K562 (cell line): ENCODE measurements around the gene CCDC152. TPM values are rescaled to one million over a fixed set of nuclear protein-coding genes. Genes with fewer than 3 reads are reported as not detected.

Experiments used
- ATAC-seq: fragments of 200-7000 bp; cut with Tn5 transposase; 3 replicates; pipeline ENCODE4 v1.9.1; 2020; ENCODE audit warnings: moderate library complexity
- BruUV-seq: library from RNA; stranded (reverse); fragments of 400-500 nt; replicated peaks from 2 replicates; lab custom pipeline; 2021; lab: Mats Ljungman, UMichigan
- CTCF ChIA-PET: fragments of 300-600 bp; formaldehyde crosslinking; extraction: SDS; loops from one replicate; lab custom pipeline; 2021; ENCODE audit warnings: low intra/inter-chr PET ratio; lab: Yijun Ruan, JAX
- POLR2A ChIA-PET: fragments of 300-600, 350-650 bp; sonication (Branson Sonifier 250); formaldehyde crosslinking; extraction: SDS; loops from one replicate; lab custom pipeline; 2021; ENCODE audit warnings: antibody characterized with exemption, inconsistent platforms; lab: Yijun Ruan, JAX
- DNase-seq, 4 experiments: peaks; one replicate each; pipeline versions ENCODE4 v3.0.0 to v3.0.0-alpha.2; 2011 to 2018; ENCODE audit warnings: low spot score in 3 of 4, mixed read lengths in 3 of 4; ENCODE audit errors: extremely low read depth in 1 of 4
- FAIRE-seq: peaks from 2 replicates; lab custom pipeline; 2011; peaks lifted over from hg19 to GRCh38; lab: Jason Lieb, UNC
- H2AFZ ChIP-seq: 2 replicates; pipeline ENCODE4 v1.6.0; 2011; ENCODE audit warnings: low read depth, low read length, control low read depth, inconsistent platforms
- H3K27ac ChIP-seq: fragments of 200-600 bp; 3 replicates; pipeline ENCODE4 v1.8.0; 2011; ENCODE audit warnings: low read depth, mild to moderate bottlenecking, control low read depth, inconsistent platforms, low read length, moderate library complexity, mixed read lengths; ENCODE audit errors: extremely low read depth
- H3K27me3 ChIP-seq, 2 experiments: fragments of 300-600 bp in 1 of 2; 2 replicates in 1 of 2; 3 replicates in 1 of 2; pipeline versions ENCODE4 v1.6.0 to v1.8.0; 2011; ENCODE audit warnings: inconsistent platforms in 2 of 2, low read length in 2 of 2, mild to moderate bottlenecking in 1 of 2, mixed read lengths in 1 of 2, moderate library complexity in 1 of 2; ENCODE audit not compliant: control insufficient read depth in 2 of 2, insufficient read depth in 2 of 2
- H3K36me3 ChIP-seq: fragments of 300-600 bp; 3 replicates; pipeline ENCODE4 v1.8.0; 2011; ENCODE audit warnings: mild to moderate bottlenecking, low read length, inconsistent platforms; ENCODE audit not compliant: control insufficient read depth, insufficient read depth
- H3K4me1 ChIP-seq, 2 experiments: fragments of 200-600 bp in 1 of 2; replicated peaks in 1 of 2; 2 replicates in 1 of 2; 3 replicates in 1 of 2; pipeline versions ENCODE4 v1.5.1 to v1.8.0; 2011; ENCODE audit warnings: inconsistent platforms in 2 of 2, low read length in 2 of 2, mild to moderate bottlenecking in 1 of 2, mixed read lengths in 1 of 2, moderate library complexity in 1 of 2; ENCODE audit not compliant: control insufficient read depth in 2 of 2, insufficient read depth in 2 of 2
- H3K4me2 ChIP-seq: 2 replicates; pipeline ENCODE4 v1.6.1; 2011; ENCODE audit warnings: low read length, control low read depth, inconsistent platforms, mixed read lengths; ENCODE audit not compliant: insufficient read depth
- H3K4me3 ChIP-seq: fragments of 200-600 bp; sonication (generic), shearing (Covaris generic); 2 replicates; pipeline ENCODE4 v1.5.1; 2016; ENCODE audit warnings: control low read depth, inconsistent platforms
- H3K79me2 ChIP-seq: fragments of 200-600 bp; 3 replicates; pipeline ENCODE4 v1.8.0; 2011; ENCODE audit warnings: low read length, inconsistent platforms; ENCODE audit not compliant: control insufficient read depth, insufficient read depth
- H3K9ac ChIP-seq, 2 experiments: 2 replicates each; pipeline versions ENCODE4 v1.6.0 to v1.6.1; 2011; ENCODE audit warnings: low read depth in 2 of 2, low read length in 2 of 2, control low read depth in 1 of 2, inconsistent platforms in 1 of 2, mild to moderate bottlenecking in 1 of 2, mixed read lengths in 1 of 2; ENCODE audit not compliant: insufficient read depth in 1 of 2
- H3K9me1 ChIP-seq: one replicate; pipeline ENCODE4 v1.6.0; 2011; ENCODE audit warnings: inconsistent platforms, mild to moderate bottlenecking, low read length, moderate library complexity; ENCODE audit not compliant: control insufficient read depth, insufficient read depth
- H3K9me3 ChIP-seq: replicated peaks from 2 replicates; pipeline ENCODE4 v1.5.1; 2011; ENCODE audit warnings: low read depth, low read length, inconsistent platforms; ENCODE audit not compliant: control insufficient read depth, insufficient read depth
- H4K20me1 ChIP-seq: replicated peaks from 2 replicates; pipeline ENCODE4 v1.6.1; 2011; ENCODE audit warnings: low read length, inconsistent platforms, mixed read lengths; ENCODE audit not compliant: control insufficient read depth, insufficient read depth
- FOXK2 ChIP-seq, 2 experiments: fragments of 450-650 bp; IDR thresholded peaks in 1 of 2; conservative IDR thresholded peaks in 1 of 2; 2 replicates each; pipeline ENCODE4 v1.6.1; 2016; ENCODE audit warnings: low read depth in 2 of 2, mild to moderate bottlenecking in 1 of 2
- FUS ChIP-seq: fragments of 200-400 bp; formaldehyde crosslinking; optimal IDR thresholded peaks from 2 replicates; pipeline ENCODE3; 2017; ENCODE audit warnings: low read depth, low read length
- KAT8 ChIP-seq: fragments of 450-650 bp; IDR thresholded peaks from 2 replicates; pipeline ENCODE4 v1.6.1; 2016; ENCODE audit warnings: low read depth, mild to moderate bottlenecking
- PCBP1 ChIP-seq: fragments of 200-400 bp; formaldehyde crosslinking; IDR thresholded peaks from 2 replicates; pipeline ENCODE4 v1.6.1; 2018; ENCODE audit warnings: mild to moderate bottlenecking, low read depth, low read length; ENCODE audit not compliant: poor library complexity, severe bottlenecking
- POLR2H ChIP-seq: IDR thresholded peaks from 2 replicates; pipeline ENCODE4 v1.6.1; 2016; ENCODE audit warnings: missing genetic modification characterization, low read depth, mild to moderate bottlenecking, control low read depth, missing compliant biosample characterization, moderate library complexity
- RUNX1 ChIP-seq: sonication (generic); IDR thresholded peaks from 2 replicates; pipeline ENCODE4 v1.6.1; 2016; ENCODE audit warnings: antibody characterized with exemption, low read depth
- SMAD2 ChIP-seq: fragments of 150-350 bp; IDR thresholded peaks from 2 replicates; pipeline ENCODE4 v1.6.1; 2014; ENCODE audit warnings: low read depth, mild to moderate bottlenecking, low read length
- ZC3H4 ChIP-seq: sonication (generic); formaldehyde crosslinking; IDR thresholded peaks from 2 replicates; pipeline ENCODE4 v1.9.0; 2021; ENCODE audit warnings: missing genetic modification reagents, borderline replicate concordance
- WGBS: fragments of 100-300 bp; shearing (Covaris generic); methylation state at CpG from one replicate; pipeline ENCODE4 v1.1.6; 2016; ENCODE audit warnings: low coverage, mixed read lengths; ENCODE audit not compliant: insufficient coverage; ENCODE audit errors: missing lambda C conversion rate; 5-methylcytosine and 5-hydroxymethylcytosine counted together
- in situ Hi-C: fragments of 300-500 bp; cut with MboI; formaldehyde crosslinking; loops from 4 replicates; pipeline ENCODE4 v1.15.0; 2018; ENCODE audit warnings: inconsistent platforms, mixed read lengths
- intact Hi-C: fragments of 100-400 bp; cut with micrococcal nuclease; formaldehyde crosslinking; loops from 2 replicates; pipeline ENCODE4 v1.14.2; 2022
- polyA plus RNA-seq, 8 experiments: library from polyadenylated mRNA; depleted of rRNA in 4 of 8; stranded (reverse) in 5 of 8; unstranded in 3 of 8; fragments of >200 nt; fragmentation: Nextera tagmentation in 2 of 8; fragmentation: Illumina TruSeq in 1 of 8; extraction: Ambion mirVana in 2 of 8; extraction: Trizol in 1 of 8; gene quantifications; 2 replicates each; pipeline versions ENCODE4 v1.2.1 to v1.2.3, GENCODE V29; 2011 to 2014; ENCODE audit warnings: inconsistent platforms in 1 of 8, missing spikeins in 1 of 8
- total RNA-seq, 7 experiments: library from RNA; depleted of rRNA in 6 of 7; stranded (reverse); fragments of >200 nt in 6 of 7; fragmentation: Illumina TruSeq in 2 of 7; extraction: Trizol in 2 of 7; gene quantifications; 2 replicates each; pipeline versions ENCODE4 v1.2.1 to v1.2.3, GENCODE V29; 2011 to 2021; ENCODE audit warnings: low replicate concordance in 1 of 7
- TF ChIP-seq, protein P1 (sequence below): fragments of 250-450 bp; sonication (Bioruptor Pico); IDR thresholded peaks from 2 replicates; pipeline ENCODE4 v1.8.0; 2022; ENCODE audit warnings: moderate library complexity, mild to moderate bottlenecking, inconsistent platforms
- TF ChIP-seq, protein P2 (sequence below): fragments of 200-800 bp; sonication (Bioruptor generic); IDR thresholded peaks from 2 replicates; pipeline ENCODE4 v1.6.1; 2016; ENCODE audit warnings: missing genetic modification characterization, missing compliant biosample characterization
- TF ChIP-seq, protein P3 (sequence below): fragments of 250-450 bp; sonication (Bioruptor Pico); IDR thresholded peaks from 2 replicates; pipeline ENCODE4 v1.8.0; 2022; ENCODE audit warnings: inconsistent platforms

Gene CCDC152
- total and polyA plus RNA-seq, 9 of the 15 experiments (the other 6 are each of a cell fraction or from before 2014, with no cell fraction given): 2.5 to 11.6 (median 5.1) TPM

DNA sequence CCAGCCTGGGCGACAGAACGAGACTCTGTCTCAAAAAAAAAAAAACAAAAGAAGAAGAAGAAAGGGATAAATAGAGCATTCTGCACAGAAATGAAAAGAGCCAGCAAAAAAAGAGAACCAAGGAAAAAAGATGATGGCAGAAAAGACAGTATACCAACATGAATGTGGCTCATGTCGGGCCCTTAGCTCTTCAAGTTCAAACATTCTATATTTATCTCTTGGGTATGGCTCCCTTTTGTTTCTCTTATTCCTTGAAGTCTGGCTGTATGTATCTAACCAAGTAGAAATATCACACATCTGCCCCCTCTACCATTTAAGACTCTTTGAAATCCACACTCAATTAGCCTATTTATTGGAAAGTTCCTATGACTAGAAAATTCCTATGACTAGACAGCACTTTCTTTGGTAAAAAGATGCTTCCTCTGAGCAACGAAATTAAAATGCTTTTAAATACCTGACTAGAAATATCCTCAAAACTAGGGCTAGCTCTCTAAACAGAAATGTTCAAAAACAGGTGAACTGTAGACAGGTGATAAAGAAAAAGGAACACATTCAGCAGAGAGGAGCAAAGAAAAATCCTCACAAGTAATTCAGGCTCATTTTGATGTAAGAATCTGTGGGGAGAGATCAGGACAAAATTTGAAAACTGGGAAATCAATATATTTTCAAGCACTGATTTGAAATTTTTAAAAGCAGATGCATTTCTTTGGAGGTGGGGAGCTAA, 52.4 kb downstream of the CCDC152 start:
- CTCF ChIA-PET: no interaction called here
- TF ChIP-seq RUNX1: no peak
- TF ChIP-seq, protein P1, sequence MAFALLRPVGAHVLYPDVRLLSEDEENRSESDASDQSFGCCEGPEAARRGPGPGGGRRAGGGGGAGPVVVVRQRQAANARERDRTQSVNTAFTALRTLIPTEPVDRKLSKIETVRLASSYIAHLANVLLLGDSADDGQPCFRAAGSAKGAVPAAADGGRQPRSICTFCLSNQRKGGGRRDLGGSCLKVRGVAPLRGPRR (CRISPR knock-in tag): no peak
- no peak for TF ChIP-seq FOXK2 (conservative IDR thresholded peaks at IDR 0.05 in 1 of 2, IDR thresholded peaks at IDR 0.05 in 1 of 2; ENCODE audit: low read depth in 2 of 2)
- TF ChIP-seq FUS: no peak
- TF ChIP-seq POLR2H: no peak
- TF ChIP-seq ZC3H4 (CRISPR knock-in tag): no peak
- TF ChIP-seq, protein P2, sequence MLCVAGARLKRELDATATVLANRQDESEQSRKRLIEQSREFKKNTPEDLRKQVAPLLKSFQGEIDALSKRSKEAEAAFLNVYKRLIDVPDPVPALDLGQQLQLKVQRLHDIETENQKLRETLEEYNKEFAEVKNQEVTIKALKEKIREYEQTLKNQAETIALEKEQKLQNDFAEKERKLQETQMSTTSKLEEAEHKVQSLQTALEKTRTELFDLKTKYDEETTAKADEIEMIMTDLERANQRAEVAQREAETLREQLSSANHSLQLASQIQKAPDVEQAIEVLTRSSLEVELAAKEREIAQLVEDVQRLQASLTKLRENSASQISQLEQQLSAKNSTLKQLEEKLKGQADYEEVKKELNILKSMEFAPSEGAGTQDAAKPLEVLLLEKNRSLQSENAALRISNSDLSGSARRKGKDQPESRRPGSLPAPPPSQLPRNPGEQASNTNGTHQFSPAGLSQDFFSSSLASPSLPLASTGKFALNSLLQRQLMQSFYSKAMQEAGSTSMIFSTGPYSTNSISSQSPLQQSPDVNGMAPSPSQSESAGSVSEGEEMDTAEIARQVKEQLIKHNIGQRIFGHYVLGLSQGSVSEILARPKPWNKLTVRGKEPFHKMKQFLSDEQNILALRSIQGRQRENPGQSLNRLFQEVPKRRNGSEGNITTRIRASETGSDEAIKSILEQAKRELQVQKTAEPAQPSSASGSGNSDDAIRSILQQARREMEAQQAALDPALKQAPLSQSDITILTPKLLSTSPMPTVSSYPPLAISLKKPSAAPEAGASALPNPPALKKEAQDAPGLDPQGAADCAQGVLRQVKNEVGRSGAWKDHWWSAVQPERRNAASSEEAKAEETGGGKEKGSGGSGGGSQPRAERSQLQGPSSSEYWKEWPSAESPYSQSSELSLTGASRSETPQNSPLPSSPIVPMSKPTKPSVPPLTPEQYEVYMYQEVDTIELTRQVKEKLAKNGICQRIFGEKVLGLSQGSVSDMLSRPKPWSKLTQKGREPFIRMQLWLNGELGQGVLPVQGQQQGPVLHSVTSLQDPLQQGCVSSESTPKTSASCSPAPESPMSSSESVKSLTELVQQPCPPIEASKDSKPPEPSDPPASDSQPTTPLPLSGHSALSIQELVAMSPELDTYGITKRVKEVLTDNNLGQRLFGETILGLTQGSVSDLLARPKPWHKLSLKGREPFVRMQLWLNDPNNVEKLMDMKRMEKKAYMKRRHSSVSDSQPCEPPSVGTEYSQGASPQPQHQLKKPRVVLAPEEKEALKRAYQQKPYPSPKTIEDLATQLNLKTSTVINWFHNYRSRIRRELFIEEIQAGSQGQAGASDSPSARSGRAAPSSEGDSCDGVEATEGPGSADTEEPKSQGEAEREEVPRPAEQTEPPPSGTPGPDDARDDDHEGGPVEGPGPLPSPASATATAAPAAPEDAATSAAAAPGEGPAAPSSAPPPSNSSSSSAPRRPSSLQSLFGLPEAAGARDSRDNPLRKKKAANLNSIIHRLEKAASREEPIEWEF (CRISPR knock-in tag): no peak
- TF ChIP-seq PCBP1: no peak
- TF ChIP-seq, protein P3, sequence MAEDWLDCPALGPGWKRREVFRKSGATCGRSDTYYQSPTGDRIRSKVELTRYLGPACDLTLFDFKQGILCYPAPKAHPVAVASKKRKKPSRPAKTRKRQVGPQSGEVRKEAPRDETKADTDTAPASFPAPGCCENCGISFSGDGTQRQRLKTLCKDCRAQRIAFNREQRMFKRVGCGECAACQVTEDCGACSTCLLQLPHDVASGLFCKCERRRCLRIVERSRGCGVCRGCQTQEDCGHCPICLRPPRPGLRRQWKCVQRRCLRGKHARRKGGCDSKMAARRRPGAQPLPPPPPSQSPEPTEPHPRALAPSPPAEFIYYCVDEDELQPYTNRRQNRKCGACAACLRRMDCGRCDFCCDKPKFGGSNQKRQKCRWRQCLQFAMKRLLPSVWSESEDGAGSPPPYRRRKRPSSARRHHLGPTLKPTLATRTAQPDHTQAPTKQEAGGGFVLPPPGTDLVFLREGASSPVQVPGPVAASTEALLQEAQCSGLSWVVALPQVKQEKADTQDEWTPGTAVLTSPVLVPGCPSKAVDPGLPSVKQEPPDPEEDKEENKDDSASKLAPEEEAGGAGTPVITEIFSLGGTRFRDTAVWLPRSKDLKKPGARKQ (CRISPR knock-in tag): no peak
- TF ChIP-seq SMAD2: no peak
- no peak for TF ChIP-seq KAT8

More for the DNA sequence above, 52.4 kb downstream of the CCDC152 start:
- 31% methylated on average over 4 of the region's 4 CpGs for WGBS
- Histone ChIP-seq H3K27ac (no peak overlapping the region), H3K4me3 (no peak overlapping the region), H3K9me1 (no peaks in the 10 kb centered on the region), H2AFZ (no peak overlapping the region), H3K27me3 (no peaks in the 10 kb centered on the region), H3K79me2 (no peaks in the 10 kb centered on the region), H3K4me1 (no peaks in the 10 kb centered on the region; a peak in 2 of 5 replicates), H3K9ac (no peak overlapping the region), H3K4me2 (no peak overlapping the region), H4K20me1 (no peaks in the 10 kb centered on the region), H3K36me3 (no peaks in the 10 kb centered on the region), H3K9me3 (no peaks in the 10 kb centered on the region)
- DNase-seq (no peak), ATAC-seq (no peak), FAIRE-seq (no peak)
- in situ Hi-C loops (no loop called here), intact Hi-C loops (loop anchor here (5.0 kb wide), 1 partner anchor 78 kb away; no protein-coding TSS in a partner anchor)
- no TSS peak for BruUV-seq
- POLR2A ChIA-PET: interaction anchor here (1.0 to 3.2 kb wide), 2 partner anchors 8 to 62 kb away, joined by 3 to 17 read pairs; no protein-coding TSS in a partner anchor
